CD14-positive monocyte (primary cell): ENCODE measurements around the gene VSX2. TPM values are rescaled to one million over a fixed set of nuclear protein-coding genes. Genes with fewer than 3 reads are reported as not detected.

Source experiments
- DNase-seq, 3 donors: peaks; one replicate each; pipeline ENCODE4 v3.0.0-alpha.2; 2011 to 2022
- H2AFZ ChIP-seq: 2 replicates; pipeline ENCODE4 v1.6.0; 2012; ENCODE audit warnings: mild to moderate bottlenecking, low read depth, low read length, inconsistent platforms; ENCODE audit not compliant: insufficient read depth, poor library complexity, severe bottlenecking
- H3K27ac ChIP-seq, 2 donors: 1 replicate in 1 of 2; 2 replicates in 1 of 2; pipeline ENCODE4 v1.5.1; 2012 to 2013; ENCODE audit warnings: low read length in 2 of 2, control low read depth in 1 of 2, inconsistent platforms in 1 of 2, low read depth in 1 of 2, mild to moderate bottlenecking in 1 of 2
- H3K27me3 ChIP-seq, 2 donors: one replicate each; pipeline versions ENCODE4 v1.6.0 to v1.6.1; 2011 to 2013; ENCODE audit warnings: low read length in 2 of 2; ENCODE audit not compliant: control insufficient read depth in 2 of 2, insufficient read depth in 2 of 2
- H3K36me3 ChIP-seq, 2 donors: replicated peaks in 1 of 2; 1 replicate in 1 of 2; 2 replicates in 1 of 2; pipeline versions ENCODE4 v1.5.1 to v1.6.1; 2012 to 2013; ENCODE audit warnings: low read length in 2 of 2, control low read depth in 1 of 2, inconsistent platforms in 1 of 2, mild to moderate bottlenecking in 1 of 2; ENCODE audit not compliant: insufficient read depth in 2 of 2, control insufficient read depth in 1 of 2
- H3K4me1 ChIP-seq, 2 donors: 1 replicate in 1 of 2; 2 replicates in 1 of 2; pipeline versions ENCODE4 v1.5.1 to v1.6.1; 2012 to 2013; ENCODE audit warnings: low read length in 2 of 2, control low read depth in 1 of 2, inconsistent platforms in 1 of 2, mild to moderate bottlenecking in 1 of 2, moderate library complexity in 1 of 2; ENCODE audit not compliant: insufficient read depth in 2 of 2, control insufficient read depth in 1 of 2
- H3K4me2 ChIP-seq: replicated peaks from 2 replicates; pipeline ENCODE3; 2012; ENCODE audit warnings: low read length, moderate library complexity, mild to moderate bottlenecking; ENCODE audit not compliant: poor library complexity, severe bottlenecking; ENCODE audit errors: extremely low read depth
- H3K4me3 ChIP-seq, 3 experiments: fragments of 200-600 bp in 1 of 3; sonication (generic) in 1 of 3; replicated peaks in 1 of 3; 1 replicate in 2 of 3; 2 replicates in 1 of 3; pipeline ENCODE4 v1.5.1; 2011 to 2013; ENCODE audit warnings: low read length in 3 of 3, mild to moderate bottlenecking in 3 of 3, control low read depth in 2 of 3, low read depth in 2 of 3, inconsistent platforms in 1 of 3, moderate library complexity in 1 of 3
- H3K79me2 ChIP-seq: 2 replicates; pipeline ENCODE4 v1.6.0; 2012; ENCODE audit warnings: mild to moderate bottlenecking, control low read depth, inconsistent platforms, low read length, moderate library complexity; ENCODE audit not compliant: insufficient read depth
- H3K9ac ChIP-seq: 2 replicates; pipeline ENCODE4 v1.6.0; 2017; ENCODE audit warnings: low read length, mild to moderate bottlenecking; ENCODE audit not compliant: insufficient read depth, poor library complexity, severe bottlenecking
- H3K9me3 ChIP-seq, 2 donors: replicated peaks in 1 of 2; 1 replicate in 1 of 2; 2 replicates in 1 of 2; pipeline versions ENCODE4 v1.5.1 to v1.6.1; 2012 to 2013; ENCODE audit warnings: low read length in 2 of 2, control low read depth in 1 of 2; ENCODE audit not compliant: control insufficient read depth in 1 of 2, insufficient read depth in 1 of 2
- H4K20me1 ChIP-seq: 2 replicates; pipeline ENCODE4 v1.6.0; 2012; ENCODE audit warnings: mild to moderate bottlenecking, low read length, control low read depth, moderate library complexity; ENCODE audit not compliant: insufficient read depth
- H3K27ac Mint-ChIP-seq, 7 donors: one replicate each; pipeline ENCODE4 v1.8.0; 2020; ENCODE audit warnings: mild to moderate bottlenecking in 7 of 7, mixed read lengths in 7 of 7, moderate library complexity in 6 of 7, inconsistent platforms in 2 of 7
- H3K27me3 Mint-ChIP-seq, 3 donors: one replicate each; pipeline ENCODE4 v1.8.0; 2021 to 2022; ENCODE audit warnings: low read depth in 3 of 3, mild to moderate bottlenecking in 3 of 3, mixed read lengths in 3 of 3, moderate library complexity in 3 of 3, inconsistent platforms in 1 of 3
- H3K36me3 Mint-ChIP-seq, 2 donors: one replicate each; pipeline ENCODE4 v1.8.0; 2020; ENCODE audit warnings: mixed read lengths in 2 of 2, inconsistent platforms in 1 of 2, mild to moderate bottlenecking in 1 of 2
- H3K4me1 Mint-ChIP-seq: one replicate; pipeline ENCODE4 v1.8.0; 2020; ENCODE audit warnings: mild to moderate bottlenecking, mixed read lengths
- H3K4me3 Mint-ChIP-seq, 2 donors: one replicate each; pipeline ENCODE4 v1.8.0; 2020; ENCODE audit warnings: mild to moderate bottlenecking in 2 of 2, mixed read lengths in 2 of 2, moderate library complexity in 1 of 2
- H3K9me3 Mint-ChIP-seq, 7 donors: one replicate each; pipeline ENCODE4 v1.8.0; 2020 to 2022; ENCODE audit warnings: mixed read lengths in 7 of 7, mild to moderate bottlenecking in 6 of 7, moderate library complexity in 6 of 7, inconsistent platforms in 2 of 7
- CTCF ChIP-seq: fragments of 200-600 bp; IDR thresholded peaks from one replicate; pipeline ENCODE4 v1.8.0; 2022; ENCODE audit warnings: antibody characterized with exemption, mild to moderate bottlenecking
- WGBS: methylation state at CpG from one replicate; pipeline ENCODE4 v1.1.5; 2013; ENCODE audit warnings: missing lambda C conversion rate; ENCODE audit not compliant: insufficient coverage; 5-methylcytosine and 5-hydroxymethylcytosine counted together
- intact Hi-C, 2 donors: fragments of 100-400 bp; cut with micrococcal nuclease; formaldehyde crosslinking; loops; one replicate each; pipeline versions ENCODE4 v1.15.0 to v1.15.1; 2023
- polyA plus RNA-seq, 3 donors: library from polyadenylated mRNA; depleted of rRNA in 1 of 3; unstranded in 2 of 3; stranded (reverse) in 1 of 3; fragments of 300-500 nt in 2 of 3; fragments of >200 nt in 1 of 3; fragmentation: Illumina TruSeq in 2 of 3; gene quantifications; 1 replicate in 2 of 3; 2 replicates in 1 of 3; pipeline ENCODE4 v1.2.3, GENCODE V29; 2012 to 2021

Gene VSX2
- polyA plus RNA-seq, 3 donors, result not detected

GRCh38 chr14:74242021-74242779, 3.0 kb downstream of the VSX2 start:
- WGBS, result 7% methylated on average over 9 of the region's 28 CpGs
- no peak overlapping the region for H3K27ac ChIP-seq
- no peak overlapping the region for H3K27ac Mint-ChIP-seq
- H3K4me1 Mint-ChIP-seq, result peaks cover 23% of the 10 kb centered on the region
- peaks cover 0 to 47% of the 10 kb centered on the region in 2 donors for H3K9me3 ChIP-seq
- H3K9me3 Mint-ChIP-seq, result peaks cover 0 to 15% (median 5%) of the 10 kb centered on the region in 7 donors
- H3K27me3 ChIP-seq, result peaks cover 69 to 99% of the 10 kb centered on the region in 2 donors
- no peak overlapping the region for H2AFZ ChIP-seq
- H3K4me3 Mint-ChIP-seq, result peak overlapping the region in 1 of 2 donors; percentile 77
- no peak for DNase-seq
- peaks cover 0 to 5% of the 10 kb centered on the region in 2 donors for H3K36me3 Mint-ChIP-seq
- no peak overlapping the region for H3K9ac ChIP-seq
- H3K4me3 ChIP-seq, result no peak overlapping the region
- peaks cover 14 to 15% of the 10 kb centered on the region in 2 donors for H3K4me1 ChIP-seq
- H3K79me2 ChIP-seq, result no peaks in the 10 kb centered on the region
- no peak overlapping the region for H3K4me2 ChIP-seq
- H3K27me3 Mint-ChIP-seq, result peaks cover 85 to 99% (median 86%) of the 10 kb centered on the region in 3 donors
- no peak for TF ChIP-seq CTCF
- intact Hi-C loops, result no loop called here
- no peaks in the 10 kb centered on the region for H3K36me3 ChIP-seq
- no peaks in the 10 kb centered on the region for H4K20me1 ChIP-seq

GRCh38 chr14:74242780-74243042, 3.5 kb downstream of the VSX2 start:
- 45% methylated on average over 4 of the region's 4 CpGs for WGBS
- H3K4me1 ChIP-seq, result peaks cover 14 to 15% of the 10 kb centered on the region in 2 donors
- TF ChIP-seq CTCF, result no peak
- DNase-seq, result no peak
- peaks cover 0 to 2% of the 10 kb centered on the region in 2 donors for H3K36me3 Mint-ChIP-seq
- H3K4me2 ChIP-seq, result no peak overlapping the region
- H3K27me3 Mint-ChIP-seq, result peaks cover 80 to 97% (median 85%) of the 10 kb centered on the region in 3 donors
- peak overlapping the region in 1 of 2 donors; percentile 77 for H3K4me3 Mint-ChIP-seq
- peaks cover 23% of the 10 kb centered on the region for H3K4me1 Mint-ChIP-seq
- peaks cover 0 to 43% of the 10 kb centered on the region in 2 donors for H3K9me3 ChIP-seq
- no peaks in the 10 kb centered on the region for H3K79me2 ChIP-seq
- H3K27ac Mint-ChIP-seq, result no peak overlapping the region
- no peak overlapping the region for H3K4me3 ChIP-seq
- H3K9me3 Mint-ChIP-seq, result peaks cover 0 to 15% (median 5%) of the 10 kb centered on the region in 7 donors
- H3K27ac ChIP-seq, result no peak overlapping the region
- no peak overlapping the region for H3K9ac ChIP-seq
- H4K20me1 ChIP-seq, result no peaks in the 10 kb centered on the region
- no peak overlapping the region for H2AFZ ChIP-seq
- peaks cover 64 to 99% of the 10 kb centered on the region in 2 donors for H3K27me3 ChIP-seq
- H3K36me3 ChIP-seq, result no peaks in the 10 kb centered on the region
- intact Hi-C loops, result no loop called here
